Endothelial cell of umbilical vein (primary cell): ENCODE measurements around the gene TRIM67.

Source experiments
- EZH2 ChIP-seq: IDR thresholded peaks from 2 replicates; pipeline ENCODE4 v1.6.1; 2012; ENCODE audit warnings: borderline replicate concordance, low read depth, mild to moderate bottlenecking, moderate library complexity, low read length, inconsistent platforms; ENCODE audit not compliant: severe bottlenecking
- FOS ChIP-seq: IDR thresholded peaks from 2 replicates; pipeline ENCODE4 v1.6.1; 2011; ENCODE audit warnings: mild to moderate bottlenecking, low read length, moderate library complexity, borderline replicate concordance; ENCODE audit not compliant: insufficient read depth
- GATA2 ChIP-seq: IDR thresholded peaks from 2 replicates; pipeline ENCODE4 v1.7.0; 2011; ENCODE audit warnings: low read depth, mild to moderate bottlenecking, moderate library complexity, mixed read lengths, low read length; ENCODE audit not compliant: insufficient read length, insufficient read depth
- JUN ChIP-seq: IDR thresholded peaks from 2 replicates; pipeline ENCODE4 v1.6.1; 2011; ENCODE audit warnings: borderline replicate concordance, low read depth; ENCODE audit not compliant: insufficient read length, insufficient read depth
- MAX ChIP-seq: IDR thresholded peaks from 2 replicates; pipeline ENCODE4 v1.6.1; 2011; ENCODE audit not compliant: insufficient read depth, insufficient read length
- POLR2A ChIP-seq: IDR thresholded peaks from 2 replicates; pipeline ENCODE4 v1.6.1; 2012; ENCODE audit warnings: low read depth, mild to moderate bottlenecking, control low read depth, low read length
- POLR2AphosphoS5 ChIP-seq: IDR thresholded peaks from 2 replicates; pipeline ENCODE4 v1.6.1; 2012; ENCODE audit warnings: low read depth, mild to moderate bottlenecking, control low read depth, low read length, moderate library complexity; ENCODE audit not compliant: insufficient read depth
- TF ChIP-seq, protein P1 (sequence below), 2 donors: IDR thresholded peaks; 1 replicate in 1 of 2; 2 replicates in 1 of 2; pipeline ENCODE4 v1.5.1; 2011; ENCODE audit warnings: low read length in 2 of 2, mild to moderate bottlenecking in 2 of 2, moderate library complexity in 2 of 2, control low read depth in 1 of 2, inconsistent platforms in 1 of 2, low read depth in 1 of 2; ENCODE audit not compliant: insufficient read depth in 1 of 2; ENCODE audit errors: extremely low read depth in 1 of 2

GRCh38 chr1:231189683-231190270 lies 27.9 kb downstream of the TRIM67 start:
- TF ChIP-seq, protein P1, sequence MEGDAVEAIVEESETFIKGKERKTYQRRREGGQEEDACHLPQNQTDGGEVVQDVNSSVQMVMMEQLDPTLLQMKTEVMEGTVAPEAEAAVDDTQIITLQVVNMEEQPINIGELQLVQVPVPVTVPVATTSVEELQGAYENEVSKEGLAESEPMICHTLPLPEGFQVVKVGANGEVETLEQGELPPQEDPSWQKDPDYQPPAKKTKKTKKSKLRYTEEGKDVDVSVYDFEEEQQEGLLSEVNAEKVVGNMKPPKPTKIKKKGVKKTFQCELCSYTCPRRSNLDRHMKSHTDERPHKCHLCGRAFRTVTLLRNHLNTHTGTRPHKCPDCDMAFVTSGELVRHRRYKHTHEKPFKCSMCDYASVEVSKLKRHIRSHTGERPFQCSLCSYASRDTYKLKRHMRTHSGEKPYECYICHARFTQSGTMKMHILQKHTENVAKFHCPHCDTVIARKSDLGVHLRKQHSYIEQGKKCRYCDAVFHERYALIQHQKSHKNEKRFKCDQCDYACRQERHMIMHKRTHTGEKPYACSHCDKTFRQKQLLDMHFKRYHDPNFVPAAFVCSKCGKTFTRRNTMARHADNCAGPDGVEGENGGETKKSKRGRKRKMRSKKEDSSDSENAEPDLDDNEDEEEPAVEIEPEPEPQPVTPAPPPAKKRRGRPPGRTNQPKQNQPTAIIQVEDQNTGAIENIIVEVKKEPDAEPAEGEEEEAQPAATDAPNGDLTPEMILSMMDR (IDR thresholded peaks at IDR 0.05; ENCODE audit: extremely low read depth in 1 of 2, insufficient read depth in 1 of 2, low read depth in 1 of 2, low read length in 2 of 2): no peak
- TF ChIP-seq POLR2A (no peak), JUN (no peak), MAX (no peak), POLR2AphosphoS5 (no peak), EZH2 (no peak), FOS (no peak), GATA2 (no peak)
